NCI-H2196 treated with DMSO at 0.1 percent for 48 hours (cell line): ENCODE data around the gene FGF4.

Source experiments
- DNase-seq: peaks from one replicate; lab custom pipeline; 2025; ENCODE audit not compliant: unreplicated experiment; lab: John Stamatoyannopoulos, UW

Gene FGF4

GRCh38 chr11:69775163-69775755, at the start of gene FGF4:
FGF4 (minus strand) TSS chr11:69775341; CDS start chr11:69775084, 257 bp downstream.
- DNase-seq: no peak

- DNase-seq: no peak
Observed at GRCh38 chr11:69823641-69824265, 48.6 kb upstream of the FGF4 start.

GRCh38 chr11:69822676-69823494, 47.7 kb upstream of the FGF4 start:
- no peak for DNase-seq

GRCh38 chr11:69821511-69822040, 46.4 kb upstream of the FGF4 start:
- DNase-seq: no peak

- no peak for DNase-seq
Observed at GRCh38 chr11:69820441-69820840, 45.3 kb upstream of the FGF4 start.

- DNase-seq: no peak
Observed at GRCh38 chr11:69819541-69820070, 44.5 kb upstream of the FGF4 start.

GRCh38 chr11:69818603-69819441, 43.7 kb upstream of the FGF4 start, which contains the start of gene FGF3:
FGF3 (minus strand) TSS chr11:69819416; CDS start chr11:69818933, 483 bp downstream.
- no peak for DNase-seq

- no peak for DNase-seq
Observed at GRCh38 chr11:69818231-69818602, 43.1 kb upstream of the FGF4 start.

- no peak for DNase-seq
Observed at GRCh38 chr11:69817265-69818230, 42.4 kb upstream of the FGF4 start.

GRCh38 chr11:69816671-69817070, 41.5 kb upstream of the FGF4 start:
- no peak for DNase-seq

GRCh38 chr11:69815973-69816372, 40.8 kb upstream of the FGF4 start:
- no peak for DNase-seq

- DNase-seq: no peak
Observed at GRCh38 chr11:69814902-69815301, 39.8 kb upstream of the FGF4 start.

GRCh38 chr11:69814411-69814810, 39.3 kb upstream of the FGF4 start:
- DNase-seq: no peak

- DNase-seq: no peak
Observed at GRCh38 chr11:69813839-69814238, 38.7 kb upstream of the FGF4 start.

- DNase-seq: no peak
Observed at GRCh38 chr11:69812946-69813345, 37.8 kb upstream of the FGF4 start.

- no peak for DNase-seq
Observed at GRCh38 chr11:69812256-69812655, 37.1 kb upstream of the FGF4 start.

- no peak for DNase-seq
Observed at GRCh38 chr11:69811431-69811830, 36.3 kb upstream of the FGF4 start.

- no peak for DNase-seq
Observed at GRCh38 chr11:69810289-69811118, 35.4 kb upstream of the FGF4 start.

- no peak for DNase-seq
Observed at GRCh38 chr11:69808667-69809086, 33.5 kb upstream of the FGF4 start.
